Limb (tissue), 2 donors: Measurements from ENCODE around the gene TSC22D2.
A peak's percentile ranks its signal among the peaks of the same experiment; 100 is the strongest.

Experiments used
- DNase-seq, 2 donors: peaks; one replicate each; pipeline ENCODE4 v3.0.0-alpha.2; 2016; ENCODE audit errors: extremely low spot score in 2 of 2

Gene TSC22D2

GRCh38 chr3:150385296-150386242 lies 22.5 kb upstream of the TSC22D2 start:
- no peak for DNase-seq

- no peak for DNase-seq
Measured at GRCh38 chr3:150388498-150389418, 19.3 kb upstream of the TSC22D2 start.

- no peak for DNase-seq
Measured at GRCh38 chr3:150390087-150390486, 18.0 kb upstream of the TSC22D2 start.

- DNase-seq: no peak
Measured at GRCh38 chr3:150391161-150391560, 16.9 kb upstream of the TSC22D2 start.

- no peak for DNase-seq
Measured at GRCh38 chr3:150393745-150394144, 14.4 kb upstream of the TSC22D2 start.

GRCh38 chr3:150394606-150395005 lies 13.5 kb upstream of the TSC22D2 start:
- no peak for DNase-seq

- DNase-seq: no peak
Measured at GRCh38 chr3:150396491-150396890, 11.6 kb upstream of the TSC22D2 start.

GRCh38 chr3:150396956-150397550 lies 11.0 kb upstream of the TSC22D2 start:
- DNase-seq: peak in 1 of 2 donors; percentile 61

- DNase-seq: no peak
Measured at GRCh38 chr3:150399060-150399459, 9.0 kb upstream of the TSC22D2 start.

- no peak for DNase-seq
Measured at GRCh38 chr3:150401285-150401684, 6.8 kb upstream of the TSC22D2 start.

- DNase-seq: no peak
Measured at GRCh38 chr3:150402217-150402616, 5.9 kb upstream of the TSC22D2 start.

- no peak for DNase-seq
Measured at GRCh38 chr3:150404023-150404422, 4.1 kb upstream of the TSC22D2 start.

GRCh38 chr3:150407051-150407807 lies 869 bp upstream of the TSC22D2 start:
- DNase-seq: no peak

GRCh38 chr3:150407808-150408220 lies 284 bp upstream of the TSC22D2 start:
- DNase-seq: no peak

- no peak for DNase-seq
Measured at GRCh38 chr3:150409125-150409511, 1.0 kb downstream of the TSC22D2 start.

- peak; percentile 65 to 85 for DNase-seq
Measured at GRCh38 chr3:150409512-150410310, 1.6 kb downstream of the TSC22D2 start.

- peak in 1 of 2 donors; percentile 64 for DNase-seq
Measured at GRCh38 chr3:150410311-150411105, 2.4 kb downstream of the TSC22D2 start.

GRCh38 chr3:150411106-150411460 lies 3.0 kb downstream of the TSC22D2 start:
- DNase-seq: no peak

GRCh38 chr3:150411546-150411945 lies 3.4 kb downstream of the TSC22D2 start:
- no peak for DNase-seq
